Measurements from ENCODE around the gene RIT2.

GRCh38 chr18:43108469-43108868 is 7.0 kb downstream of the RIT2 start:
- TF ChIP-seq CTCF (IDR thresholded peaks at IDR 0.05; ENCODE audit: low read depth, low read length) (no peak), EZH2phosphoT487 (IDR thresholded peaks at IDR 0.05; ENCODE audit: low read depth) (no peak)

All from OCI-LY3 (cell line).